Adipocyte (in vitro differentiated cells): ENCODE results near the gene FCGR3A.

Source experiments
- DNase-seq: peaks from one replicate; pipeline ENCODE4 v3.0.0-alpha.2; 2015; ENCODE audit warnings: low read depth
- H3K27me3 ChIP-seq: replicated peaks from 2 replicates; pipeline ENCODE4 v1.7.0; 2013; ENCODE audit warnings: mild to moderate bottlenecking, low read length, moderate library complexity; ENCODE audit not compliant: control insufficient read depth, insufficient read depth
- H3K36me3 ChIP-seq: 2 replicates; pipeline ENCODE4 v1.7.0; 2013; ENCODE audit warnings: low read length, mild to moderate bottlenecking, moderate library complexity; ENCODE audit not compliant: control insufficient read depth, insufficient read depth, severe bottlenecking
- H3K4me1 ChIP-seq: 2 replicates; pipeline ENCODE4 v1.7.0; 2013; ENCODE audit warnings: mild to moderate bottlenecking, low read length, moderate library complexity; ENCODE audit not compliant: control insufficient read depth, insufficient read depth
- H3K4me3 ChIP-seq: 2 replicates; pipeline ENCODE4 v1.7.0; 2013; ENCODE audit warnings: mild to moderate bottlenecking, low read length, moderate library complexity
- H3K9ac ChIP-seq: 2 replicates; pipeline ENCODE4 v1.7.0; 2013; ENCODE audit warnings: mild to moderate bottlenecking, low read length, moderate library complexity
- H3K9me3 ChIP-seq: 2 replicates; pipeline ENCODE4 v1.7.0; 2013; ENCODE audit warnings: mild to moderate bottlenecking, low read length, moderate library complexity; ENCODE audit not compliant: control insufficient read depth

Gene FCGR3A

DNA sequence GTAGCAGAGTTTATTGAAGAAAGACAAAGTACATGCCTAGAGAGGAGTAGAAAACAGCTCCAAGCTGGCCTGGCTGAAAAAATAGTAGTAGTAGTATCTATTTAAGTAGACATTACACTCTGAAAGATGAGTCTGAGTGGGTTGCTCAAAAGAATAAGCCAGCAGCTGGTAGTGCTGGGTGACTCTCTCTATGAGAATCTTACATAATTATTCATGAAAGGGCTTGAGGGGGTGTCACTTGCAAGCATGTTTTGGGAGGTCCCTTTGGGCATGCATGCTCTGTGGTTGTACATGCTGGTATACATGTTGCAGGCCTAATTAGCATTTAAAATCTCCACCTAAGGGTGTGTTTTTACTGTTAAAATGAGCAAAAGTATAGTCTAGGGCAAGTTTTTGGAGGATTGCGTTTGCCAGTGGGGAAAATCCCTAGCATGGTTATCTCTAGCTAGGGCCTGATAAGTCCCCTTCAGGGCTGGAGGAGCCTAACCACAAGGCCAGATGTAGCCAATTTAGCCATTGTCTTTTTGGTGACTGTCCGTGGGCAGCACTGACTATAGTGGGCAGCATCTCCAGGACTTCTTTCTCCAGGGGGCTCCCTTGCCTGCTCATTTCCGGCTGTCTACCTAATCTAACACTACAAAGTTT lies 55.4 kb downstream of the FCGR3A start:
- Histone ChIP-seq H3K36me3 (no peaks in the 10 kb centered on the region), H3K9ac (no peak overlapping the region), H3K9me3 (no peaks in the 10 kb centered on the region), H3K4me3 (no peak overlapping the region), H3K27me3 (peaks cover 54% of the 10 kb centered on the region), H3K4me1 (no peaks in the 10 kb centered on the region)
- DNase-seq = no peak

- Histone ChIP-seq H3K4me3 (no peak overlapping the region), H3K9me3 (no peaks in the 10 kb centered on the region), H3K27me3 (peaks cover 66% of the 10 kb centered on the region), H3K4me1 (no peaks in the 10 kb centered on the region), H3K9ac (no peak overlapping the region), H3K36me3 (no peaks in the 10 kb centered on the region)
- DNase-seq = no peak
These were observed 56.8 kb downstream of the FCGR3A start for GRCh38 chr1:161492827-161493226.
